ENCODE data around the gene PCDH12.

The PCDH12 gene

GRCh38 chr5:141944076-141944475 is 13.9 kb downstream of the PCDH12 start:
- no peak for TF ChIP-seq SIN3A (IDR thresholded peaks at IDR 0.05; ENCODE audit: borderline replicate concordance, insufficient read depth, low read length)

- TF ChIP-seq REST (IDR thresholded peaks at IDR 0.05; ENCODE audit: insufficient read depth in 1 of 2, low read depth in 2 of 2, low read length in 2 of 2): no peak
- no peak for TF ChIP-seq TAF1 (IDR thresholded peaks at IDR 0.05; ENCODE audit: borderline replicate concordance, insufficient read depth, low read length)
- no peak for TF ChIP-seq FOXP2 (optimal IDR thresholded peaks at IDR 0.05; ENCODE audit: borderline replicate concordance, extremely low read depth, extremely low read length, insufficient read depth)
- no peak for TF ChIP-seq SIN3A (IDR thresholded peaks at IDR 0.05; ENCODE audit: borderline replicate concordance, insufficient read depth, low read length)
- no peak for TF ChIP-seq POLR2AphosphoS5 (IDR thresholded peaks at IDR 0.05; ENCODE audit: low read depth, low read length)
Observed at GRCh38 chr5:141942185-141942857, 15.7 kb downstream of the PCDH12 start.

- TF ChIP-seq FOXP2 (optimal IDR thresholded peaks at IDR 0.05; ENCODE audit: borderline replicate concordance, extremely low read depth, extremely low read length, insufficient read depth): no peak
- no peak for TF ChIP-seq POLR2AphosphoS5 (IDR thresholded peaks at IDR 0.05; ENCODE audit: low read depth, low read length)
- TF ChIP-seq SIN3A (IDR thresholded peaks at IDR 0.05; ENCODE audit: borderline replicate concordance, insufficient read depth, low read length): no peak
- no peak for TF ChIP-seq TAF1 (IDR thresholded peaks at IDR 0.05; ENCODE audit: borderline replicate concordance, insufficient read depth, low read length)
- no peak for TF ChIP-seq REST (IDR thresholded peaks at IDR 0.05; ENCODE audit: insufficient read depth in 1 of 2, low read depth in 2 of 2, low read length in 2 of 2)
Observed at GRCh38 chr5:141941779-141942178, 16.2 kb downstream of the PCDH12 start.

- TF ChIP-seq REST (IDR thresholded peaks at IDR 0.05; ENCODE audit: insufficient read depth in 1 of 2, low read depth in 2 of 2, low read length in 2 of 2) (no peak), POLR2AphosphoS5 (IDR thresholded peaks at IDR 0.05; ENCODE audit: low read depth, low read length) (no peak), TAF1 (IDR thresholded peaks at IDR 0.05; ENCODE audit: borderline replicate concordance, insufficient read depth, low read length) (no peak), SIN3A (IDR thresholded peaks at IDR 0.05; ENCODE audit: borderline replicate concordance, insufficient read depth, low read length) (no peak), FOXP2 (optimal IDR thresholded peaks at IDR 0.05; ENCODE audit: borderline replicate concordance, extremely low read depth, extremely low read length, insufficient read depth) (no peak)
Observed at GRCh38 chr5:141941307-141941706, 16.7 kb downstream of the PCDH12 start.

GRCh38 chr5:141940695-141941271 is 17.2 kb downstream of the PCDH12 start:
- no peak for TF ChIP-seq REST (IDR thresholded peaks at IDR 0.05; ENCODE audit: insufficient read depth in 1 of 2, low read depth in 2 of 2, low read length in 2 of 2)
- TF ChIP-seq FOXP2 (optimal IDR thresholded peaks at IDR 0.05; ENCODE audit: borderline replicate concordance, extremely low read depth, extremely low read length, insufficient read depth): no peak
